NOMO-1 treated with dmso at 0.1 percent for 144 hours (cell line): ENCODE data around the gene GNAI3.

Experiments
- DNase-seq: peaks from one replicate; lab custom pipeline; 2025; ENCODE audit not compliant: unreplicated experiment; lab: John Stamatoyannopoulos, UW

GNAI3 gene

DNA sequence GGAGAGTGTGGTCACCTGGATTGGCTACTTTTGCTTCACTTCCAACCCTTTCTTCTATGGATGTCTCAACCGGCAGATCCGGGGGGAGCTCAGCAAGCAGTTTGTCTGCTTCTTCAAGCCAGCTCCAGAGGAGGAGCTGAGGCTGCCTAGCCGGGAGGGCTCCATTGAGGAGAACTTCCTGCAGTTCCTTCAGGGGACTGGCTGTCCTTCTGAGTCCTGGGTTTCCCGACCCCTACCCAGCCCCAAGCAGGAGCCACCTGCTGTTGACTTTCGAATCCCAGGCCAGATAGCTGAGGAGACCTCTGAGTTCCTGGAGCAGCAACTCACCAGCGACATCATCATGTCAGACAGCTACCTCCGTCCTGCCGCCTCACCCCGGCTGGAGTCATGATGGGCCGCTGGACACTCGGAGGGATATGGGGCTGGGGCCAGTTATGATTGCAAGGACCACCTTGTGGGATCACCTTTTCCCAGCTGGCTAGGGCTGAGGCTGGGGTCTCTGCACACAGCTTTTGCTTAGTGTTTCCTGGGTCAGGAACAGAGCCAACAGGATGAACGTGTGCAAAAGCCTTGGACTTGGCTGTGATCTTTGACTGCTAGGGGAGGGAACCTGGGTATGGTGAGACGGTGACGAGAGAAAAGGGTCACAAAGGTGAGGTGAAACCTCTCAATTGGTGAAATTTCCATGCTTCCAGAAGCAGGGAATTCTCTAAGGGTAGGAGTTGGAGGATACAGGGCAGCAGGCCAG is 4.3 kb upstream of the GNAI3 start:
- no peak for DNase-seq

DNA sequence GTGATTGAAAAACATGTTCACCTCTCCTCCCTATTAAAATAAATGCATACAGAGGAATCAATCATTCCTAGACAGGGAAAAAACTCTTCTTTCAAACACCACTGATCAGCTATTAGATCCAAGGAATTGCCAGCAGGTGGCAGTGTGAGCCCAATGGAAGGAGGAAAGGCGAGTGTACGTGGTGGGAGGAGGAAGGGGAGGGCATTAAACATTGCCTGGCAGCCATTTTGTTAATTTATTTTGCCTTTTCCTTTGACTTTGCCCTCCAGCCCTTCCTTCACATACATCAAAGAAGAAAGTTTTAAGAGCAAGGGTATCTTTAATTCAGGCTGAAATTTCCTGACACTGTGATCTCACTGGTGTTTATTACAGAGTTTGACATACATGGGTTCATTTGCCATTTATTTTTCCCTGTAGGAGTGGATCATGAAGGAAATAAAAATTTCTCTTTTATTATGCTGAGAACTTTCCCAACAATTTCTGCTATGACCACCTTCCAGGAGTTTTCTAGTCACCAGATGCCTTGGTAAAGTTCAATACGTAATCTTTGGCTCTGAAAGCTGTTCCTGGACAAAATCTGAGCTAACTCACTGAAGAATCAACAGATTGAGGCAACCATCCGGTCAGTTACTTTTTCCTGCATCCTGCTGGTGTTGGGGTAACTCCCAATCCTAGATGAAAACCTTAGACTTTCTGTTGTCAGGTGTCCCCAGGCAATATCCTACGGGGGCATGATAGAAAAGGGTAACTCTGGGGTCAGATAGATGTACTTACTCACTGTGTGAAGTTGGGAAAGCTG is 1.9 kb upstream of the GNAI3 start:
- peak; percentile 87 for DNase-seq

DNA sequence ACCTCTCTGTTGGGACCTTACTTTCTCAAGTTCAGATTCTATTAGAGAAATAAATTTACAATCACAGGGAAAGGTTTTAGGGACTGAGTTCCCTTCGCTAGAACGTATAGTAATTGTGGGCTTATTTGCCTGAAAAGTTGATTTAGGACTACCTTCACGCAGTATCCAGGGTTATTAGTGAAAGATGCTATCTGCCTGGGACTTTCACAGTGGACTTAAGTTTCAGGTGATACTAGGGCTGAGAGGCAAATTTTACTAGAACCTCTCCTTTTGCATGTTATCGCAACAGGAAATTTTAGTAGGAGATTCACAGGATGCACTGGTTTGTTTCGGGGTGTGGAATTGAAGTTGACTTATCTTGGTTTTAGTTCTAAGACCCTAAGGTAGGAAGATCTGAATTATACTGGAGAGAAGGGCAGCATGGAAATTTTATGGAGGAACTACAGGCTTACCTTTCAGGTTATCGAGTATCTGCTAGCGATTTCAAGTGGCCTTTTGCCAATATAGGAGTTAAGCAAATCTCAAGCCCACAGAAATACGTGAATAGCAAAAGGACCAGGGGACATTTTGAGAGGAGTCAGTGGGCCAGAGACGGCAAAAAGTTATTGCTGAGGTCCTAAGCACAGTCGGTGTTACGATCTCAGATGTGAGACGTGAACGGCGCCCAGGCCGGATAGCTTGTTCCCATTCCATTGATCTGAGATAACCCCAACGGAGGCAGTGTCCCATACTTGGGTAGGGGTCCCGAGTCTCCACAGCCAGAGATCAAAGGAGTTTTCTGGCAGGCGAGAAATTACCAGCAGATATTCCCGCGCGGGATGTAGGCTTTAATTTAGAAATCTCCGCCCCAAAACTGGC is 723 bp upstream of the GNAI3 start:
- peak; percentile 31 for DNase-seq

DNA sequence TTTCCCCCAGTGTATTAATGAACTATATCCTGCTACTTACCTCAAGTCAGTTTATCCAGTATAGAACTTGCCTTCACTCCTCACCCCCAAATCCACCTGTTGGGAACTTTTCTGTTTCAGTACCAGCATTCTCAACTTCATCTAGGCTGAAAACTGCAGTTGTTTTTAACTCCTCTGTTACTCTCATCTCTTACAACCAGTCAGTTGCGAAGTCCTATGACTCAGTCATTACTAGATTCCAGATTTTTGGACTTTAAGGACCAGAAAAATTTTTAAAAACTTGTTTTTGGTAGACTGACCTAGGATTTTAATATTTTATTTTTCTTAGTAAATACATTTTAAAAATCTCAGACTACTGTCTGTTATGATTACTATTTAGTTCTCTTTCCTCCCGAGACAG is 8.1 kb downstream of the GNAI3 start:
- DNase-seq = no peak

DNA sequence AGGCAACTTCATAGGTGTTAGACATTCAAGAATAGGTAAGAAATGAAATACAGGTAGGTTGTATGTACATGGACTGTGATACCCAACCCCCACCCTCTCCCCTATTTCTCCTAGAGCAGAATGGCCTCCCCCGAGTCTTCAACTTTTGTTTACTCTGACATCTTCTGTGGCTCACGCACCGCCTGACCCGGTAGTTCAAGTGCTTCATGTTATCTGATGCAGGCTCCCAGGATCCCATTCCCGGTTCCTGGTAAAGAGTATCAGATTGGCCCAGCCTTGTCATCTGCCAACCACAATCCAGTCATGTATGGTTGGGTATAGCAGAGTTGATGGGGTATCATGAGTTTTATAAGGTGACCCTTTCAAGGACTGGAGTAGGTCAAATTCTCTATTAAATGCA is 9.1 kb downstream of the GNAI3 start:
- DNase-seq = no peak

DNA sequence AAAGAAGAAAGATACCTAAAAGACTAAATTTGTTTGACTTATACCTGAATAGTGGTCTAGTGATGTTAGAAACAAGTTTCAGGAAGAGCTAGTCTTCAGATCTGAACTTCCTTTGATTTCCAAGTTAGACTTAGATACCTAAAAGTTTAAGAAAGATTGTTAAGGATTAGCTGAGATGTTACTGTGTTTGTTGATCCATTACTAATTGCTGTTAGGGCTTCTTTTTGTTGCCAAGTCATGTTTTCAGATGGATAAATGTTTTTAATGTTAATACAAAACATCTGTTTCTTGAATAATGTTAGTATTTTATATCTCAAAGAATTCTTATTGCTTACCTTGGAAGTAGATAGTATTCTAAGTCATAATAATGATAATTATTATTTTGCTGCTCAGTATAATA is 11.6 kb downstream of the GNAI3 start:
- DNase-seq = no peak

DNA sequence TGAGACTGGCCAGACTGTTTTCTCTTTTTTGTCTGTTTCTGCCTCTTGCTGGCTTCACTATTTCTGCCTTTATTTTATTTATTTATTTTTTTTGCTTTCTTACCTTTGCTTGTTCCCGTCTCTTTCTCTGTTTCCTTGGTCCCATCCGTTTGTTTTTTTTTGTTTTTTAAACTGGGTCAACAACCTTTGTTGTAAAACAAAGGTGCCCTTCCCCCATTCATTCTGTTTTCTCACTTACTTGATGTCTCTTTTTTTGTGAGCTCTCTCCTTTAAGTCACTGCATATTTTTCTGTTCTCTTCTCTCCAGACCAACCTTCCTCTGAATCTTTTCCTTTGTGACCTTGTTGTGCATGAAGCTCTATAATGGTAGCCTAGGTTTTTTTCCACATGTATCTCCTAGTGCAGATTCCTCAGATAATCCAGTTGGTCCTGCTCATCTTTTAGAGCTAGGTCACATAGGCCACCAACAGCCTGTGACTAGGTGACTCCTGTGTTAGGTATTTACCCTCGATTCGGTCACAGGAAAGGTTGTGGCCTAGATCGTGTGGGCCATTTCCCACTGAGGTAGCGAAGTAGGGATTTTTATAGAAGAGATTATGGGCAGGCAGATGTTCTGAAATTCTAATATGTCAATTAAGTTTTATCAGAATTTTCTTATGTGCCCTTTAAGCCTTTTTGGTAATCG is 15.9 kb downstream of the GNAI3 start:
- no peak for DNase-seq

DNA sequence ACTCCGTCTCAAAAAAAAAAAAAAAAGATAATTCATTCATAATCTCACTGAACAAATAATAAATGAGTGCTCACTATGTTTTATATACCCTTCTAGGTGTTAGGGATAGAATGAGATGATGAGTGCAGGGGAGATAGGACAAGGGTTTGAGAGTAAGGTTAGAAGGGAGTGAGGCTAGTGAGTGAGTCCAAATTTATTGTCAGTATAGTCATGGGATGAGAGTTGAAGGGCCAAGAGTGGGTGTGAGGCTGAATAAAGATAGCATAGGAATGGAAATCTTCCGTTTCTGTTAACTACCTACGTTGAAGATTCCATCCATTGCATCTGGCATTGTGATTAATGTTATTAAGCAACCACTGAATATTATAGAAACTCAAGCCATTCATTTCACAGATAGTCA is 16.8 kb downstream of the GNAI3 start:
- DNase-seq = no peak

DNA sequence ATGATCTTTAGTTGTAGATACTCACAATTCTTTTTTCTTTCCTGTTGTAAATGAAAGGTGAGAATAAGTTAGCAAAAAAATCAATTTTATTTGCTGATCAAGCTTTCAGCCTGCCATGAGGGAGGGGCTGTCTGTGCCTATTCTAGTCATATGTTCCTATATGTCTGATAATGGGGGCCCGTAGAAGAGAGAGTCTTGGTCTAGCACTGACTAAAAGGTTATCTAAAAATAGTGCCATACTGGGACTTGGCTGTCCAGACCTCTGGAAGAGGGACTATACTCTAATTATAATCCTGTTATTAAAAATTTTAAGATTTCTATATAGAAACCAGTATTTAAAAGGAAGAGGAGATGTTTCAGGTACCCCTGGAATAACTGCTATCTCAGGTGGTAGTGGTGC is 18.6 kb downstream of the GNAI3 start:
- DNase-seq = no peak

DNA sequence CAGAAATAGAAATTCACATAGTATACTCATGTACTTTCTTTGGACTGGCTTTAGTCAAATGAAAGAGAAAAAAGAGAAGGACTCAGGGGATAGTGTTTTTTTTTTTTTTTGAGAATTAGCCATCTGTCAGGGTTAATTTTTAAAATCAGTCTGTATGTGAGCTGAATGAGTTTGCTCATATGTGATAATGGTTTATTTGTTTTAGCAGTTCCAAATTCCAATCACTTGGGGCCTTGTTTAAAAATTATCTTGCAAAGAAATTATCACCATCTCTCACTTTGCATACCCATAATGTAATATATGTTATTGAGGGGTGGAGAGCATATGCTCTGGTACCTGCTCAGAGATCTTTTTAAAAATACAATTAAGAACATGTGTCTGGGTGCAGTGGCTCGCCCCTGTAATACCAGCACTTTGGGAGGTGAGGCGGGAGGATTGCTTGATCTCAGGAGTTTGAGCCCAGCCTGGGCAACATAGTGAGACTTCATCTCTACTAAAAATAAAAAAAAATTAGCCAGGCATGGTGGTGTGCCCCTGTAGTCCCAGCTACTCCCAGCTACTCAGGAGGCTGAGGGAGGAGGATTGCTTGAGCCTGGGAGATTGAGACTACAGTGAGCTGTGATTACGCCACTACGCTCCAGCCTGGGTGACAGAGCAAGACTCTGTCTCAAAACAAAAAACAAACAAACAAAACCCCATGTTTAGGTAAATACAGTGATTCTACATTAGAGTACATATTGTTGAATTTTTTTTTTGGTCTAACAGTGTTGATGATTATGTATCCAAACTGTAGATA is 19.7 kb downstream of the GNAI3 start:
- no peak for DNase-seq

DNA sequence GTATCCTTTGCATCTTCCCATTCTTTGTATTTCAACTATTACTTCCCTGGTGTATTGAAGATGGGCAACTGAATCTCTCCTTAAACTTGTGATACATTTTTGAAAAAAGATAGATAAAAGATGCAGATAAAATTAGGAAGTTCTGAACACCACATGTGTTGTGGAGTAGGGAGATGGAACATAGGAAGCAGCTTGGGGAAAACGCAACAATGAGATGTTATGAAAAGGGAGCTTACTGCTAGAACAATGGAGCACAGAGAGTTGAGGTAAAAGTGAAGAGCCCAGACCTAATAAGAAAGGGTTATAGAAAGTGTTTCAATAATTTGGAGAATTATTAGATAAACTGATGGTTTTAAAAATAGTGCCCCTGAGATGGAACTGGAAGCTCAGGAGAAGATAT is 20.9 kb downstream of the GNAI3 start:
- no peak for DNase-seq

DNA sequence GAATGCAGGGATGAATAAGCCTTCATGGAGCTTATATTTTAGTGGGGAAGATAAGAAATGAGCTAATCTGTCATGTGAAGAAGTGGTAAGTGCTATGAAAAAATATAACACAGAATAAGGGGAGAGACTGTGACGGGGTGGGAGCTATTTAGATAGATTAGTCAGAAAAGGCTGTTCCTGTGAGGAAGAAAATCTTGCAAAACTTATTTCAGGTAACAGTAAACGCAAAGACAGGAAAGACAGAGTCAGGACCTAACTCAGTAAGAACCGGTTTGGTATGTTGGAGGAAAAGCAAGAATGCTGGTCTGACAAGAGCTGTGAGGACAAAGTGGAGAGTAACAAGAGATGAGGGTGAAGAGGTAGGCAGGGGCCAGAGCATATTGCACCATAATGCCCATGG is 22.0 kb downstream of the GNAI3 start:
- no peak for DNase-seq

DNA sequence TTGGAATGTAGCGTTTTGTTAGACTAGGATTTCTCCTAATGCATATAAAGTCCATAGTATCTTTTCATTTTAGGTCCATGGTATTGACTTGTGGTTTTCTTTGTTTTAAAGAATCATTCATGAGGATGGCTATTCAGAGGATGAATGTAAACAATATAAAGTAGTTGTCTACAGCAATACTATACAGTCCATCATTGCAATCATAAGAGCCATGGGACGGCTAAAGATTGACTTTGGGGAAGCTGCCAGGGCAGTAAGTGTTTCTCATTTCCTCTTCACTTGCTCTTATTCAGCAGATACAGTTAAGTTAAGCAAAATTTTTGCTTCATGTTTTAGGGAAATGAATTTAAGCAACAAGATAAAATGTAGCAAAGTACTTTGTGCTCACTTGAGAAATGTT is 25.4 kb downstream of the GNAI3 start:
- peak; percentile 32 for DNase-seq

DNA sequence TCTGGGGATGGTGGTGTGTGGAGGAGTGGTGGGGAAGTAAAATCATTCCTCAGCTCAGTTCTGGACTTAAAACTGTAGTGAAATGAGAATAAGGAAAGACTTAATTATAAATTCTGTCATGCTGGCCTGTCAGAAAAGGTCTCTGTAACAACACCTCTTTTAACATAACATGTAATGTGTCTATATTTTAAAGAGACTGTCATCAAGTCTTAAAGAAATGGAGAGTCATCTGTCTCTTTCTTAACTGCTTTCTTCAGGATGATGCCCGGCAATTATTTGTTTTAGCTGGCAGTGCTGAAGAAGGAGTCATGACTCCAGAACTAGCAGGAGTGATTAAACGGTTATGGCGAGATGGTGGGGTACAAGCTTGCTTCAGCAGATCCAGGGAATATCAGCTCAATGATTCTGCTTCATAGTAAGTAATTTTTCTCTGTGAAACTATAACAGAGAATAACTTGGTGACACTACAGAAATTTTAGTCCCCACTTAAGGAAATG is 30.6 kb downstream of the GNAI3 start:
- no peak for DNase-seq

DNA sequence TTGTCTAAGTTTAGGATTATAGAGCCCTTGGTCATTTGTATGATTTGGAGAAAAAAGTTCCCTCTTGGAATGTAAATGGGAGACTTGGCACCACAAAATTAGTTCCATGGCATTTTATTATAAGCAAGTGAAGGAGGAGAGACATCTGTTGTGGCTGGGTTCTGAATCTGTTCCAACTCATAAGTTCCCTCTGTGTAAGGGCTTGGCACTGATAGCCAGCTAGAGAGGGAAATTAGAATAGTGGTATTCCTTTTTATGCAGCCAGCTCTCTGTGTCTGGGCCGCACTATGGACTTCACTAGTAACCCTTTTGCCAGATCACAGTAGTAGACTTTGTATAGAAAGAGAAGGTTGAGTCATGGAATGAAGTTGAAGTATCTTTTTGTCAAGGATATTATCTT is 31.1 kb downstream of the GNAI3 start:
- no peak for DNase-seq

DNA sequence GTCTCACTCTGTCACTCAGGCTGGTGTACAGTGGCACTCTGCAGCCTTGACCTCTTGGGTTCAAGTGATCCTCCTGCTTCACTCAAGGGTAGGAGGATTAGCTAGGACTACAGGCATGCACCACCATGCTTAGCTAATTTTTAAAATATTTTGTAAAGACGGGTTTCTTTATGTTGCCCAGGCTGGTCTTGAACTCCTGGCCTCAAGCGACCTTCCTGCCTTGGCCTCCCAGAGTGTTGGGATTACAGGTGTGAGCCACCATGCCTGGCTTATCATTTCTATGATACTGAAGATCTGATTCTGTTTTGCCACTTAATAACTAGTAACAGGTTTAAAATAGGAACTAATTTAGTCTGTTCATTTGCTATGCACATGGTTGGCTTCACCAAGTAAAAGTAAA is 33.6 kb downstream of the GNAI3 start:
- DNase-seq = no peak

DNA sequence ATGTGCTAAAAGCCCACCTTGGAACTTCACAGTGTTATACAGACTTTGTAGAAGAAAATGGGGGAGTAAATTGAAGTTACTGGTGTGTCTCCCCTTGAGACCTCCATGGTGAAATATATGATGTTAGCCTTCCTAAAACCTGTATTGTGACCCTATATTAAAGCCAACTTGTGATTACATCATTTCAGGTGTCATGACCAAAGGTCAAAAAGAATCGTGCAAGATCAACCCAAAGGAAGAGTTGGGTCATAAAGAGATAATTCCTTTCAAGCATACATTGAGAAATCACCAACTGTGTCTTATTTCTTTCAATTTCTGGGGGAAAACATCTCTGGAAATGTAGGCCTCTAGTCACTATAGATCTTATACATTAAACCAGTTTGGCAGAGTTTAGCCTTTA is 36.4 kb downstream of the GNAI3 start:
- no peak for DNase-seq

DNA sequence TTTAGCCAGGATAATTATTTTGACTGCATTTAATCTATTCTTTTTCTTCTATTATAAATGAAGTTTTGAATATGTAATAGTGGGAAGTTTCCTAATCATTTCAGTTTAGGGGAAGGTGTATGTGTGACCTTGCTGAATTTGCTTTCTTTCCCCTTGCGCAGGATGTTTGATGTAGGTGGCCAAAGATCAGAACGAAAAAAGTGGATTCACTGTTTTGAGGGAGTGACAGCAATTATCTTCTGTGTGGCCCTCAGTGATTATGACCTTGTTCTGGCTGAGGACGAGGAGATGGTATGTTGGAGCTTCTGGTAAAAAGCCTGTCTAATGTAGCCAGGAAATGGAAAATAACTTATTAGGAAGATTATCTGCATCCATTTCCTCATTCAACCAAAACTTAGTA is 37.6 kb downstream of the GNAI3 start:
- no peak for DNase-seq

DNA sequence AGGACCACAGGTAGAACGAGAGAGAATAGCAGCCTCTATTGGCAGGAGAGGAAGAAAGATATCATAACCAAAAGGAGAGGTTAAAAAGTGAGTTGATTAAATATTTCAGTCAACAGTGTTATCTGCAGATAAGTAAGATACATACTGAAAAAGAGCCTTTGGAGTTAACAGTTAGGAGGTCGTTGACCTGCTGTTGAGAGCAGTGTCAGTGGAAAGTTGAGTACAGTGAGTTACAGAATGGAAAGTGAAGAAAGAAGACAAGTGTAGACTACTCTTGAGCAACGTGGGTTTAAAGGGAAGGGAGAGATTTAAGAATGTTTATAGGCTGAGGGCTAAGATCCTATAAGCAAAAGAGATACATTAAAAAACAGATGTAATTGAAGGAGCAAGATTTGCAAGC is 40.8 kb downstream of the GNAI3 start:
- no peak for DNase-seq

DNA sequence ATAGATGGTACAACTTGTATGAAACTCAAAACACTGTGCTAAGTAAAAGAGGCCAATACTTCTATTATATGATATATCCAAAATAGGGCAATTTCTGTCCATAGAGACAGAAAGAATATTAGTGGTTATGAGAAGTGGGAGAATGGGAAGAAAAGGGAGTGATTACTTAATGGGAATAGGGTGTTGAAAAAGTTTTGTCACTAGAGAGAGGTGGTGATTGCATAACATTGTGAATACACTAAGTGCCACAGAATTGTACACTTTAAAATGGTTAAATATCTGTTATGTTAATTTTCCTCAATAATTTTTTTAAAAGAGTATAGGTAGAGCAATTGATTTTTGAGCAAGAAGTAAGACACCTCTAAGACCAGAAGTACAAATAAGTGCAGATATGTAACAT is 41.3 kb downstream of the GNAI3 start:
- DNase-seq = no peak
